Fibroblast of skin of back (primary cell): ENCODE measurements around the gene RAB43.

Source experiments
- DNase-seq: peaks from one replicate; pipeline ENCODE4 v3.0.0-alpha.2; 2013

RAB43 gene

DNA sequence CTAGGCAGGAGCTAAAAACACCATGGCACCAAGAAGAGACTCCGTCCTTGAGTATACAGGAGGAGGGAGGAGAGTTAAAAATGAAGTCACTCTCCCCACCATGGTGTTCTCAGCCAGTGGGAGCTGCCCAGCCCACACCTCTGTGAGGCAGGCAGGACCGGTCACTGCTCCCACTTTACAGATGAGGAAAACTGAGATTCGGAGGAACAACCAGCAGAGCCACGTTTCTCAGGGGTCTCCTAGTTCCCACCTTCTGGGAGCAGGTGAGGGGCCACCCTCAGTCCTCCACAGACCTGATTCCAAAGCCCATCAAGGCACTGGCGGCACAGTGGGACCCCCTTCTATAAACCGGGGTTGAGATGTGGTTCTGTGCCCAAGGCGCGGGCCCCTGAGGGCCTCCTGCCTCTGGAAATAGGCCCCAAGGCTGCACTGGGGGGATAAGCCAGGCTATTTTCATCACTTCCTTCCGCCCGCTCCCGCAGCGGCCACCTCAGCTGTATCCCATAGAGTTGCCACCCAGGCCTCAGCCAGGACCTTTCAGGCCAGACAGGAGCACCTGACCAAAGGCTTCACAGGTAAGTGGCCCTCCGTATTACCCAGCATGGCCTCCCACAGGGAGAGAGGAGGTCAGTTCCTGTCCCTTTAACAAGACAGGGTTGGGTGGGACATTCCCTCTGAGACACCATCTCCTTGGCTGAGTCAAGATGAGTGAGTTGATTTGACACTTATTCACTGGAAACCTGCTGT is 61.2 kb downstream of the RAB43 start, which contains the start of gene GP9:
Gene GP9 (plus strand): TSS at position 504 of the 747 bp plus-strand sequence. CDS start 961 bp downstream, outside the sequence.
- DNase-seq = no peak

DNA sequence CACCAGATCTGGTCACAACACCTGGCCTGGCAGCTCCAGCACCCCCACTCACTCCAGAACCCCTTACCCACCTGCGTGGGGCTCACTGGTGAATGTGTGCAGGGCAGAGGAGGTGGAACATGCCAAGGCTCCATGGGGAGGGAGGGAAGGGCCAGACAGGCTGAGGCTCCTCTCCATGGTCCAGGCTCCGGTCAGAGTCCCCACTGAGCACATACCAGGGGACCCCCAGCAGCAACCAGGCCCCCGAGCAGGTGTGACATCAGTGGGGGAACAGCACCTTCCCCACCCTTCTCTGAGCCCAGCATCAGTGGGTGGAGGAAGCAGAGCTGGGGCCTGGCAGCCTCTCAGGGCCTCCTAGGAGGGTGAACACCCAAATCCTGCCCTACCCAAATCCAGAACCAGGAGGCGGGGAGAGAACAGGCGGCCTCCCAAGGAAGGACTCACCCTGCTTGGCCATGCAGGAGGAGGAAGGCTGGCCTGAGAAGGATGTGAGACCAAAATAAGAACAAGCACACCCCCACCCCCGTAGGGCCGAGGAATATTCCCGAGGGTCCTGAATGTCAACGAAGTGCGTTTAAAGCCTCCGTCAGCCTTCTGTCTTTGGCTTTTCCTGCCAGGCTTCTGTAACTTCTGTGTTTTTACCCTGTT is 62.2 kb downstream of the RAB43 start:
- DNase-seq = no peak

GRCh38 chr3:129058441-129059200 is 63.0 kb downstream of the RAB43 start:
- DNase-seq = no peak

DNA sequence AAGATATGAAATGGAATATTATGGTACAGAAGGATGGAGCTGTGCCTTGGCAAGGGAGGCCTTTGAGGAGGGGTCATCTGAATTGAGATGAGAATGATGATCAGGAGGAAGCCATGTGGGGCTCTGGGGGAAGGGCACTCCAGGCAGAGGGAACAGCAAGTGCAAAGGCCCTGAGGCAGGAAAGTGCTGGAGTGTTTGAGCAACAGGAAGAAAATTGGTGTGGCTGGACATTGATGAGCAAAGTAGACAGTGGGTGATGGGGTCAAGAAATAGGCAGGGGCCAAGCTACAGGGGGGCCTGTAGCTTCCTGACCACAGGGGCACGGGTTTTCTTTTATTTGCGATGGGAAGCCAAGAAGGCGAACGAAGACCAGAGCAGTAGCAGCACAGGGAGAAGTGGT is 64.4 kb downstream of the RAB43 start:
- DNase-seq = no peak

GRCh38 chr3:129056451-129057173 is 65.0 kb downstream of the RAB43 start:
- DNase-seq = no peak

DNA sequence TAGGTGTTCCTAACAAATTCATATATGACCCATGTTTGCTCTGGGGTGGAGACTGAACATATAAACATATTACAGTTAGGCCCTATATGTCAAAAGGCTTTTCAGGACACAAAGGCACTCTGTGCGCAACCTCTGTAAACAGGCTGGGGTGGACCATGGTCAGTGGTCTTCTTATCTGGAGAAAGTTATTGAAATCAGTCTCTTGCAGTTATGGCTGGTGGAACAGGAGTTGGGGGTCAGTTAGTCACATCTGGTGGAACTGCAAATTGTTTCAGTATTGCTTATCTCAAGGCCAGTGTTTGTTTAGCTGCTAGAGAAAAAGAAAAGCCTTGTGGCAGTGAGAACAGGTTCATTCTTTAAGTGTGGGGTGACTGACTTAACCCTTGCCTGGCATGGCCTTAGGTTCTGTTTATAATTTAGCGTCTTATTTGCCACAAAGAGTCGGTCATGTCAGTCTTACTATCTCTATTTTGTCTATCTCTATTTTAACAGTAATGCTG is 66.9 kb downstream of the RAB43 start:
- no peak for DNase-seq

GRCh38 chr3:129052675-129053074 is 68.9 kb downstream of the RAB43 start:
- no peak for DNase-seq

DNA sequence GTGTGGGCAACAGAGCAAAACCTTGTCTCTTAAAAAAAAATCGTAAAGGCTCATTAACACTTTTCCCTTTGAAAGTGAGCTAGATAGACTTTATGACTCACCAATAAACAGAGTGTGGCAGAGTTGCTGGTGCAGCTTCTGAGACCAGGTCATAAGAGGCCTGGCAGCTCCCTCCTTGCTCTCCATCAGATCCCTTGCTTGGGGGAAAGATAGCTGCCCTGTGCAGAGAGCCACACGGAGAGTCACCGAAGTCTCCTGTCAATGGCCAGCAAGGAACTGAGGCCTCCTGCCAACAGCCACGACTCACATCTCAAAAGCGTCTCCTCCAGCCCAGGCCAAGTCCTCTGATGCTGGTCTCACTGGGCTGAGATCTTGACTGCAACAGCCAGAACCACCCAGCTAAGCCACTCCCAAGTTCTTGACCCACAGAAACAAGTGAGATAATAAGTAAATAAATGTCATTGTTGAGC is 69.7 kb downstream of the RAB43 start:
- DNase-seq = no peak

DNA sequence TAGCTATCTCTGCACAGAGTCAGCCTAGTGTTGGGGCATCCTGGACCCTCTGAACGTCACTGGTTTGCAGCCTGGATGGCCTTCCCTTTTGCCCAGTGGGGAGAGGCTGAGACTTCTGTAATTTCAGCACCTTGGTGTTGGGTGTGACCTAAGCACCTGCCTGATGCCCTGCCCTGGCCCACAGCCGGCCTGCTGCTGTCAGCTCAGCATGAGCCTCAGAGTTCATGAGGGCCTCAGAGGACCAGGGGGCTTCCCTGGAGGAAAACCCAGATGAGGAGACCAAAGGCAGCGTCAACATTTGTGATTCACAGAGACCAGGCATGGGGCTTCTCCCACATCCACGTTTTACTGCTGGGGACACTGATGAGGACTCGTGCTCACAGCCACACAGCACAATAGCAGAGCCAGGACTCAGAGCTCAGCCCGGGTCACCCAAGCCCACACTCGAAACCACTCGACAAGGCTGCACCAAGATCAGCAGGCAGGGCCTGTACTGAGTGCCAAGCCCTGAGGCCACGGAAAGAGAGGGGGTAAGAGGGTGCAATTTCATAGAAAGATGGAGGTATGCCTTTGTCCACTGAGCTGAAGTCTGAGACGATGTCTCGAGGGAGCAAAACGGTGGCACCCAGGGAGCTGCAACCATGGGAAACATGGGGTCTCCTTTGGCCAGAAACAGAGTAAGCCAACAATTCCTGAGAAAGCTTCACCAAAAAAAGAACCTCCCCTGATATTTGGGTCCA is 70.9 kb downstream of the RAB43 start:
- DNase-seq = no peak

DNA sequence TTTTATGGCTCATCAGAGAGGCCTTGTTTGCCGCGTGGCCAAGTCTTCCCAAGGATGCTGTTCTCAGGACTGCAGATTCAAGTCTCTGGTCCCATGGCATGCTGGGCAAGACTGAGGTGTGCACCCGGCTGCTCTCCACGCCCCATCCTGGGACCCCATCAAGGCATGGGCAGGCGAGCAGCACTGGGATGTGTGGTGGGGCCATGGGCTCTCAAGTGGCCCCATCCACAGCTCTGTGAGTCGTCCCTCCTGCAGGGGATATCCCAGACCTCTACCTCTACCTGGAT is 74.1 kb downstream of the RAB43 start:
- no peak for DNase-seq

- no peak for DNase-seq
These were observed 74.7 kb downstream of the RAB43 start for GRCh38 chr3:129046732-129047552.

DNA sequence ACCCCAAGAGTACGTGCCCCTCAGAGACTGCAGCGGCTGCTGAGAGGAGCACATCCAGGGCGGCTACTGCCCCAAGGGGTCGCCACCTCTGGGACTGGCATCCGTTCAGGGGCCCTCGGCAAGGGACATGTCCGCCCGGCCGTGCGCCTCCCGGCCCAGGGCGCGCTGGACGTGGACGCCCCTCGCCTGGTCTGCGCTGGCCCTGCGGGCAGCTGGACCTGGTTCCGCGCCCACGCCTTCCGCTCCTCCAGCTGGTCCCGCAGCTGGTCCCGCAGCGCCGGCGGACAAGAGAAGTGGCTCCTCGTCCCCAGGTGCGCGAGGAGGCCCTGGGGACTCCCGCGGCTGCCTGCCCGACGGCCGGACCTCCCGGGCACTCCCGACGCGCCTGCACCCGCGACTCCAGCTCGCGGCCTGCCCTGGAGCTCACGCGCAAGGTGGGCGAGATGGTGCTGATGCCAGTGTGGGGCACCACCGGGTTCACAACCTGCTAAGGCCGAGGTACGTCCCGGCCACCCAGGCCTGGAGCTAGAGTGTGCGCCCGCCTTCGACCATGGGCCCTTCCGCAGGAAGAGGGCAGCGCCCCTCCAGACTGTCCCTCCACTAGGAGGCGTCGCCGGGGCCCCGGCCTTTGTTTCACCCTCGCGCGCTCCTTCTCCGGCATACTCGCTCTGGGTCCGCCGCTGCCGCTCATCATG is 75.4 kb downstream of the RAB43 start:
- DNase-seq = no peak

DNA sequence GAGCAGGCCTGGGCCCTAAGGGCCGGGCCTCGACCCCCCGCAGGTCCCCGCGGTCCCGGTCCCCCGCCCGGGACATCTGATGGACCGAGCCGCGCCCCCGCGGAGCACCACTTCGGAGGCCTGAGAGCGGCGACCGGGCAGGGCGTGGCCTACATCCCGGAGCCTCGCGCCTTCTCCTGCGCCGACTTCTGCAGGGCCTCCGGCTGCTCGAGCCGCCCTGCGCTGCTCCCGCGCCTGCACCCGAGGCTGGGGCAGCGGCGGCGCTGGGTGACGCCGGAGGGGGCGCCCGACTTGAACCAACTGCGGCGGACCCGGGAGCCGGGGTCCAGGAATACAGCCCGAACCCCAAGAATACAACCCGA is 75.9 kb downstream of the RAB43 start:
- DNase-seq = no peak

DNA sequence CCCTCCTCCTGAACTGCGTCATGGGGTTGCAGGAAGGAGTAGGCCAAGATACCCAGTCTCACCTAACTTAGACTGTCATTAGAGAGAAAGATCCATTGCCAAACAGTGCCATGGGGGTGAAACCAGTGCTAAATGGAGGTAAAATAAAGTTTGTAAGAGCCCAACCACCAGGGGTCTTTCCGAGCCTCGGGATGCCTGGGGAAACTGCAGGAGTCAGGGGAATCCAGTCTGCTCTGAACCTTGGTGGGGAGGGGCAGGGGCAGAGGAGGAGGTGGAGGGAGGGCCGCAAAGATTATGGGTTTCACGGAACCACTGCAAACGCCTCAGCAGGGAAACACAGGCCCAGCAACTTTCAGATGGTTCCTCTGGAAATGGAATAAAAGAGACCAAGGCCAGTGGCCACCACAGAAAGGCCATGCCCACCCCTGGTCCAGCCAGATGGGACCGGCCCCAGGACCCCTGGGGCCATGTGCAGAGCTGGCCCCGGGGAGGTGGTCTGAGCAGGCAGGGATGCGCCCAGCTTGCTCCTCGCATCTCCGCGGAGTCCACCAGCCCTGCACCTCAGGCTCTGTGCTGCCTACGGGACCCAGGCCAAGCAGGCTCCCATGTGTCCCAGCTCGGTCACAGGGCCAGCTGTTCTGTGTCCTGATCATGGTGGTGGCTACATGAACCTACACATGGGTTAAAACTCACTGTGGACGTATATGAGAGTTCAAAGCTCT is 80.9 kb downstream of the RAB43 start:
- no peak for DNase-seq

- DNase-seq = no peak
These were observed 81.6 kb downstream of the RAB43 start for GRCh38 chr3:129040039-129040336.

DNA sequence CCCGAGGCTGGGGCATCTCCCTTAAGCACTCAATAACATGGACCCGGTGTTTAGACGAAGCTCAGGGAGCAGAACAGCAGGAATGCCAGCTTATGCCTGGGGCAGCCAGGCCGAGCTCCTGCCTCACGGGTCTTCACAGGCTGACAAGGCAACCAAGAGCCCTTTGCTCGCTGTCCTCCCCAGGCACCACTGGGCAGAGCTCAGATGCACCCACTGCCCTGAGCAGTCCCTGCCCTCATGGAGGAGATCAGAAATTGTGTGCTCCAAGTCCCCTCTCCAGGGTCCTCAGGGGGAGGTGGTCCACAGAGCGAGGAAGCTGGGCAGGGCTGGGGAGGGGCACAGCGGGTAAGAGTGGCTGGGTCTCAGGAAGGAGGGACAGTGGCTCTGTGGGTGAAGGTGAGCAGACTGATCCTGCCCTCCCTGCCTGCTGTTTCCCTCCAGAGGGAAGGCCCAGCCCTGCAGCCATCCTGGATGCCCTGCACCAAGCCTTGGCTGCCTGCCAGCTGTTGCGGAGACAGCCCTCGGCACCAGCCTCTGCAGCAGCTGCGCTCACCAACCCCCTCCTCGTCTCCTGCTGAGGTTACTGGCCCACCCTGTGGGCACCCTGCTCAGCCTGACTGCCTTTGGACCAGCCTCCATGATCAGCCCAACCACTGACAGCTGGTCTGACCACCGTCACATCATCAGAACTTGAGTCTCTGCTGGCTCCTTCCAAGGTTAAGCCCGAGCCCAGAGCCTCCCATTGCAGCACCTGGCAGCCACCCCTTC is 82.1 kb downstream of the RAB43 start:
- DNase-seq = no peak

- DNase-seq = no peak
These were observed 83.3 kb downstream of the RAB43 start for GRCh38 chr3:129038121-129038855.
